HG02884 (cell line): ENCODE measurements around the gene SARS2.
"Not testable (repeated sequence)": the region's sequence is repeated elsewhere in the genome, so short reads cannot be mapped to it uniquely, and the experiment has no call there.

Source experiments
- ATAC-seq: cut with Tn5 transposase; IDR thresholded peaks from one replicate; pipeline ENCODE4 v1.9.1; 2021; ENCODE audit warnings: mild to moderate bottlenecking, moderate library complexity; ENCODE audit not compliant: unreplicated experiment

Gene SARS2

GRCh38 chr19:38929929-38930775 is at the start of gene SARS2:
TSS of gene SARS2 (minus strand) at chr19:38930763. CDS start at chr19:38930736, 27 bp downstream.
- ATAC-seq, result peak; percentile 57

- no peak for ATAC-seq
Measured at GRCh38 chr19:38979812-38980211, 49.2 kb upstream of the SARS2 start.

GRCh38 chr19:38978326-38978689 is 47.7 kb upstream of the SARS2 start:
- no peak for ATAC-seq

- peak; percentile 69 for ATAC-seq
Measured at GRCh38 chr19:38977445-38978325, 47.1 kb upstream of the SARS2 start.

- ATAC-seq, result no peak
Measured at GRCh38 chr19:38975861-38976271, 45.3 kb upstream of the SARS2 start.

GRCh38 chr19:38975214-38975860 is 44.8 kb upstream of the SARS2 start, which contains the start of gene FBXO17:
TSS of gene FBXO17 (minus strand) at chr19:38975742. CDS start at chr19:38950319, 25,423 bp downstream.
- no peak for ATAC-seq

GRCh38 chr19:38974624-38975213 is 44.2 kb upstream of the SARS2 start:
- ATAC-seq, result no peak

GRCh38 chr19:38971672-38972071 is 41.1 kb upstream of the SARS2 start:
- ATAC-seq, result no peak

GRCh38 chr19:38970664-38971532 is 40.3 kb upstream of the SARS2 start:
- no peak for ATAC-seq

- ATAC-seq, result not testable (repeated sequence)
Measured at GRCh38 chr19:38966149-38966548, 35.6 kb upstream of the SARS2 start.

- ATAC-seq, result no peak
Measured at GRCh38 chr19:38964738-38965137, 34.2 kb upstream of the SARS2 start.

- ATAC-seq, result no peak
Measured at GRCh38 chr19:38959618-38960017, 29.1 kb upstream of the SARS2 start.

- ATAC-seq, result no peak
Measured at GRCh38 chr19:38958301-38958700, 27.7 kb upstream of the SARS2 start.

GRCh38 chr19:38956264-38956663 is 25.7 kb upstream of the SARS2 start:
- no peak for ATAC-seq

- no peak for ATAC-seq
Measured at GRCh38 chr19:38953677-38954076, 23.1 kb upstream of the SARS2 start.

GRCh38 chr19:38952395-38953165 is 22.0 kb upstream of the SARS2 start:
- no peak for ATAC-seq

GRCh38 chr19:38951187-38951586 is 20.6 kb upstream of the SARS2 start:
- ATAC-seq, result no peak

GRCh38 chr19:38949580-38950367 is 19.2 kb upstream of the SARS2 start:
- ATAC-seq, result no peak
